ENCODE measurements around the gene SLC20A1.
A peak's percentile ranks its signal among the peaks of the same experiment; 100 is the strongest.
"Not testable (repeated sequence)": the region's sequence is repeated elsewhere in the genome, so short reads cannot be mapped to it uniquely, and the experiment has no call there.

SLC20A1 gene

DNA sequence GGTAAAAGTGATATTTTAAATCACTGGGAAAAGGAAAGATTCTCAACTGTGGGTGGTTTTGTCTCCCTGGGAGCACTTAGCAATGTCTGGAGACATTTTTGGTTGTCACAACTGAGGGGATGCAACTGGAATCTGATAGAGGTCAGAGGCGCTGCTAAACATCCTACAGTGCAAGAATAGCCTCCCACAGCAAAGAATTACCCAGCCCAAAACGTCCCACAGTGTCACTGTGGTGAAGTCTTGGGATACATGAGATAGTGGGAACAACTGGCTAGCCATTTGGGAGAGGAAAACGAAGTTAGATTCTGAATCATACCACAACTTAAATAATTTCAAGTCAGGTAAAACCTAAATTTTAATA is 38.7 kb downstream of the SLC20A1 start:
- no peak for DNase-seq

DNA sequence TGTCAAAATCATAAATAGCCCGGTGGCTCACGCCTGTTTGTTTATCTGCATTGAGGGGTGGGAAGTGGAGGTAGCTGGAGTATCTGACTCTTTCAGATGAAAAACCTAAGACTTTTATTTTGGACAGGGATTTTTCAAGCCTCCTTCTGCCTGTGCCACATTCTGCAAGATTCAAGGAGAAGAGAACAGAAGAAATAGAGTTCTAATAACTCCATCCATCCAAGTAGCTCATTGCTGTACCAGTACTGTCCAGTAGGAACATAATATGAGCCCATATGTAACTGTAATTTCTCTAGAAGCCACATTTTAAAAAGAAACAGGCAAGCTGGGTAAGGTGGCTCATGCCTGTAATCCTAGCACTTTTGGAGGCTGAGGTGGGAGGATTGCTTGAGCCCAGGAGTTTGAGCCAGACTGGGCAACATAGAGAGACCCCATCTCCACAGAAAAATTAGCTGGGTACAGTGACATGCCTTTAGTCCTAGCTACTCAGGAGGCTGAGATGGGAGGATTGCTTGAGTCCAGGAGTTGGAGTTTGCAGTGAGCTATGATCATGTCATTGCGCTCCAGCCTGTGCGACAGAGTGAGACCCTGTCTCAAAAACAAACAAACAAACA is 39.6 kb downstream of the SLC20A1 start:
- DNase-seq: no peak

DNA sequence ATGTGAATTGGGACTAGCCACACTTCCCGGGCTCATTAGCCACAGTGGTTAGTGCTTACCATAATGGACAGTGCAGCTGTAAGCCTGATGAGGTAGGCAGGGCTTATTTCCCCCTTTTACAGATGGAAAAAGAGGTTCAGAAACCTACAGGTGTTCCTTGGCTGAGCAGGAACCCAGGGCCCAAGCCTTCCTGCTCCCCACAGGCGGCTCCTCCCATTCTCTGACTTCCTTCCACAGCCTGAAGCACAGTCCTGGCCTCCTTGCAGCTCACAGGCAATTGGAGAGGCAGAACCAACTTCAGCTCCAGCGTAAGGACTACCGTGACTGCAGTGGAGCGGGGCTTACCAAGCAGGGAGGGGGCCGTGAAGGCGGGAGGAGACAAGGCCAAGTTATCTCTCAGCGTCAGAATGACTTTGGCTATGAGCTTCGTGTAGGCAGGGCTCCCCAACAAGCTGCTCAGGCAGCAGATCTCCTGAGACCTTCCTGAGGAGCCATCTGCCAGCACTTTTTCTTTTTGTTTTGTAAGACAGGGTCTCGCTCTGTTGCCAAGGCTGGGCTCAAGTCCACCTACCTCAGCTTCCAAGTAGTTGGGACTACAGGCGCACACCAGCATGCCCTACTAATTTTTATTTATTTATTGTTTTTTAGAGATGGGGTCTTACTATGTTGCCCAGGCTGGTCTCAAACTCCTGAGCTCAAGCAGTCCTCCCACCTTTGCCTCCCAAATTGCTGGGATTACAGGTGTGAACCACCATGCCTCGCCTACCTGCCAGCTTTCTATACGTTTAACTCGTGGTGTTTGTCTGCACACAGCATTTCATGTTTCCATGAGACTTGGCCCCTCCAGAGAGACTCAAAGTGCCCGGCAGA is 40.8 kb downstream of the SLC20A1 start:
- DNase-seq: no peak

DNA sequence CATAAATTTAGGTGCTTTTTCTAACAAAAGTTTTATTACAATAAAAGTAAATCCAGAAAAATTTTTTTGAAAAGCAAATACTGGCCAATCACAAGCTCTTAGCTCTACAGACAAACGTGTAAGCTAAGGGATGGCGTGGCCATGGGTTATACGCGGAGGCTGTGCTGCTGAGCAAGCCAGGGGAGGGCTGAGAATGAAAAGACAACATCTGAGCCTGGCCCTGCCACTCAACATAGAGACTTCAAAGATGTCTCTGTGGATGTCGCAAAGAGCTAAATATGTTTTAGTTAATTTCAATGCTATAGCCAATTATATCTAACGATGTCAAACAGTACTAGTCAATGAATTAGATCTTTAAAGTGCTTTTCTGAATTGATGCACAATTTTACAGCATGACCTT is 41.8 kb downstream of the SLC20A1 start:
- no peak for DNase-seq

DNA sequence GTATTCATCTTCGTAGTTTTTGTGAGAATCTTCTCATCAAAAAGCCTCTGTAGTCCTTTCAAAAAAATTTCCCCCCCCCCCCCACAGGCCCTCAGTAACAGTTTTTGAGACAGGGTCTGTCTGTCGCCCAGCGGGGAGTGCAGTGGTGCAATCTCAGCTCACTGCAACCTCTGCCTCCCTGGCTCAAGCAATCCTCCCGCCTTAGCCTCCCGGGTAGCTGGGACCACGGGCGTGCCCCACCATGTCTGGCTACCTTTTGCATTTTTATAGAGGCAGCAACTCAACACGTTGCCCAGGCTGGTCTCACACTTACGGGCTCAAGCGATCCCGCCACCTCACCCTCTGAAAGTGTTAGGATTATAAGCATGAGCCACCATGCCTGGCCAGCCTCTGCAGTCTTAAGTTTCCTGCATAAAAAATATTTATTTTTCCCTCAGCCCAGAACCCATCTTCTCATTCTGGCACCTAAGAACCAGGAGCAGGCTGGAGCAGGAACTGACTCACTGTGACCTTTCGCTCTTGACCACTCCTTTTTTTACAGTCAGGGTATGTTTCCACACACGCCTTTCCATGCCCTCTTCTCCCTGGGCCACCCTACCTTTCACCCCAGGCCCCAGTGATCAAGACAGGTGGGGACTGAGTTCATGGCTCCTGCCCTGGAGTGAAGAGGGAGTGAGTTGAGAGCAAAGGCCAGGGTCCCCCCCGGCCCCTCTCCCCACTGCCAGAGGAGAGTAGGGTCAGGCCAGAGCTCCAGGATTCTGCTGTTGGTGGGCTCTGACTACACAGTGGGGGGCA is 42.5 kb downstream of the SLC20A1 start:
- no peak for DNase-seq

DNA sequence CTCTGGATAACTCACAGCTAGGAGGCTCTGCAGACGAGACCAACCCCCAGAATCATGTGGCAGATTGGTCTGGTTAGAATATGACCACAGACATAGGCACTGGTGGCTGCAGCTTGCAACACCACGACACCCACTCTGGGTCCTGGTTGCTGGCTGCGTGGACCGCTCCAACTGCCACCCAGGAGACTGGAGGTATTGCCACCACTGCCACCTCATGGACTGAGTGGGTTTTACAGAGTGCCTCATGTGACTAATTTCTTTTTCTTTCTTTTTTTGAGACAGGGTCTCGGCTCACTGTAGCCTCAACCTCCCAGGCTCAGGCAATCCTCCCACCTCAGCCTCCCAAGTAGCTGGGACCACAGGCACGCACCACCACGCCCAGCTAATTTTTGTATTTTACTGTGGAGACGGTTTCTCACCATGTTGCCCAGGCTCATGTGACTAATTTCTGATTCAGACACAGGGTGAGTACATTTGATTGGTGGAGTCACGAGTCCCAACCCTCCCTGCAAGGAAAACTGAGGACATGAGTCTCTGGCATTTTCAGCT is 45.2 kb downstream of the SLC20A1 start:
- peak; percentile 9 for DNase-seq

DNA sequence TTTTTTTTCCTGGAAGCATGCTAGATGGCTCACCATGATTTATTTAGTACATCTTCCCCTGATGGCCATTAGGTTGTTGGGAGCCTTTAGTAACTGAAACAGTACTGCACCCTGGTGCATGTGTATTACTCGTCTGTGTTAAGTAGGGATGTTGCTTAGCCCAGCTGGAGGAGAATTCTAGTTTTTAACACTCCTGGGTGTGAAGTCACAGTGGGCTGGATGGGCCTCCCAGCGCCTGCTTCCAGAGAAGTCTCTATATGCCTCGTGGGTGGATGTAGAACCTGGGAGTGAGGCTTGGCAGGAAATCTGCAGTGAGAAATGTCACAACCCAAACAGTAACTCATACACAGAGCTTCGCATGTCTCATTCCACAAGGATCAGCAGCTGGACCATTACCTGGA is 46.1 kb downstream of the SLC20A1 start:
- DNase-seq: no peak

DNA sequence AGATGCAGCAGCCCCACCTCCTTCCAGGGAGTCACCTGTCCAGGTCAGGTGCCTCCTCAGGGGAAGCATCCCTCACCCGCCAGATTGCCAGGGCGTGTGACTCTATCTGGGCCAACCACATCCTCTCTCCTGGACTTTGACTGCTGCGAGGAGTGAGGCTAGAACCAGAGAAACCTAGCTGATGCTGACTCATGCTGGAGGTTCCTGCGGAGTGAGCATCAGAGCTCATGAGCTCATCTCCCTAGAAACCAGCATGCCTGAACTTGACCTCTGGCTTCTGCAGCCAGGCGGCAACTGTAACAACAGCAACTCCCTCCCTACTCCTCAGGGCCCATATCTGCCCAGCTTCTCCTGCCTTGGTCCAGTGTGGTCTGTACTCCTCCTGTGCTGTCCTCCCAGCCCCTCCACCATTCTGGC is 46.8 kb downstream of the SLC20A1 start:
- peak; percentile 92 for DNase-seq

DNA sequence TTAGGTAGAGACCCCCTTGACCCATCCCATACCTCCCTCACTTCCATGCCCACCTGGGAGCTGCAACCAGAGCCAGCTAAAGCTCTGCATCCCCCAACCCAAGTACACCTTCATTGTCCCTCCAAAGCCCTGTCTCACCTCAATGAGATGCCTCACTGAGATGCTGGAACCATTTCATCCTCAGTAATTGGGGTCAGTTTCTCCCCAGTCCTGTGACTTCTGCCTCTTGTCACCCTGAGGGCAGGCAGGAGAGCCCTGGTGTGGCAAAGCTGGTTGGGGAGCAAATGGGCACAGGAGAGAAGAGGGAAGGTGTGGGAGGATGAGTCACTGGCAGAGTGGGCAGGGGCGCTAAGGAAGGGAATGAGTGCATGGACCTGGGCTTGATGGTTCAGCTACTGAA is 47.2 kb downstream of the SLC20A1 start:
- no peak for DNase-seq

DNA sequence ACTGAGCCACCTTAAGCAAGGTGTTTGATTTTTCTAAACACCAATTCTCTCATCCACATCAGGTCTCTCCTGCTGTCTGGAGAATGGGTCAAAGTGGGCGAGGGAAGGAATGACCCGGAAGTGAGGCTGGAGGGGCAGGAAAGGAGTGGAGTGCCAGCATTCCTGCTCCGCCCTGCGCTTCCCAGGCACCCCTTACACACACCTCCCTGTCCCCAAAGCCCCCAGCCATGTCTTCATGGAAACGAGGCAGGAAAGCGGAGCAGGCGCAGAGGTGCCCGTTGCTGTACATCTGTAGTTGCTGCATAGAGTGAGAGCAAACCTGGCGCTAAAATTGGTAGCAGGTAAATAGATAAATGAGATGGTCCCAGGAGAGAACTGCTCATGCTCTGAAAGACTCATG is 47.9 kb downstream of the SLC20A1 start:
- DNase-seq: no peak

DNA sequence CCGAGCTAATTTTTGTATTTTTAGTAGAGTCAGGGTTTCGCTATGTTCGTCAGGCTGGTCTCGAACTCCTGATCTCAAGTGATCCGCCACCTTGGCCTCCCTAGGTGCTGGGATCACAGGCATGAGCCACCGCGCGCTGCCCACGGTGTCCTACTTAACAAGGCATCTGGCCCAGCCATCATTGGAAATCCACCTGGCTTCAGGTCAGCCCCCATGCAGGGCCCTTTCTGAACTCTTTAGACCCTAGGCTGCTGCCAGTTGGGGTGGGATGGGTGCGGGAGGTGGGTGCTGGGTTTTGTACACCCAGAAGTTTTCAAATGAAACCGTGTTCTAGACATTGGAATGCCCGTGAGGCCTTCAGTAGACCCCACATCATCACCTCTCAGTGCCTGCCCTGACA is 48.4 kb downstream of the SLC20A1 start:
- DNase-seq: no peak

DNA sequence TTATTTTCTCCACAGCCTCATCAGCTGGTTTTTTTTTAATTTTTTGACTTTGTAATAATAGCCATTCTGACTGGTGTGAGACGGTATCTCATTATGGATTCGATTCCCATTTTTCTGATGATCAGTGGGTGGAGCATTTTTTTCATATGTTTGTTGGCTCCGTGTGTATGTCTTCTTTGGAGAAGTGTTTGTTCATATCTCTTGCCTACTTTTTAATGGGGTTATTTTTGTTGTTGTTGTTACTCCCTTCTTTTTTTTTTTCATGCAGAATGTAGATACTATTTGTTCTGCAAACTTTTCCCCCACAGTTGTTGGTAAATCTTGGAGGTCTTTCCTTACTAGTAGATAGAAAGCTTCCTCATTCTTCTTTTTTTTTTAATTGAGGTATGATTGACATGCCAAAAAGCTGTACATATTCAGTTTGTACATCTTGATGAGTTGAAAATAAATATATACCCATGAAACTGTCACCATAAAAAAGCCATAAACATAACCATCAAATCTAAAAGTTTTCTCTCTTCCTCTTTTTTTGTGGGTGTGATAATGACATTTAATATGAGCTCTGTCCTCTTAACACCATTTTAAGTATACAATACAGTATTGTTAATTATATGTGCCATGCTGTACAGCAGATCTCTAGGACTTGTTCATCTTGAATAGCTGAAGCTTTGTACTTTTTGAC is 53.2 kb downstream of the SLC20A1 start:
- DNase-seq: no peak

DNA sequence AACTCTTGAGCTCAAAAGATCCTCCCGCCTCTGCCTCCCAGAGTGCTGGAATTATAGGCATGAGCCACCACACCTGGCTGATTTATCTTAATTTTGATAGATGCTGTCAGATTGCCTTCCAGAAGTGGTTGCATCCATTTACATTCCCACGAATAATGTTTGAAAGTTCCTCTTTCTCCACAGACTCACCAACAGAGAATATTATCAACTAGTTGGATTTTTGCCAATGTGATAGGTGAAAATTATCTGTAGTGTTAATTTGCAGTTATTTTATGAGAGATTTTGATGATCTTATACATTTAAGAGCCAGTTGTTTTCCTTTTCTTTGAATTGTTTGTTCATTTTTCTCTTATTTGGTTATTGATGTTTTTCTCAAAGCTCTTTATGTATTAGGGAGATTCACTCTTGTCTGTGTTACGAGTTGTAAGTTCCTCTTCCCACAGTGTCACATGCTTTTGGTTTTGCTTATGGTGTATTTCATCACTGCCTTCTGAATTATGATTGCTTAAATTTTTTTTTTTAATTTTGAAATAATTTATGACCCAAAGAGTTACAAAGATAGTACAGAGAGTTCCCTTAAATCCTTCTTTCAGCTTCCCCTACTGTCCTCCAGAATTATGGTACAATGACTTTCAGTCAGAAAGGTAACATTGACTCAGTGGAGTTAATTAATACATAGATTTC is 54.4 kb downstream of the SLC20A1 start:
- DNase-seq: no peak

DNA sequence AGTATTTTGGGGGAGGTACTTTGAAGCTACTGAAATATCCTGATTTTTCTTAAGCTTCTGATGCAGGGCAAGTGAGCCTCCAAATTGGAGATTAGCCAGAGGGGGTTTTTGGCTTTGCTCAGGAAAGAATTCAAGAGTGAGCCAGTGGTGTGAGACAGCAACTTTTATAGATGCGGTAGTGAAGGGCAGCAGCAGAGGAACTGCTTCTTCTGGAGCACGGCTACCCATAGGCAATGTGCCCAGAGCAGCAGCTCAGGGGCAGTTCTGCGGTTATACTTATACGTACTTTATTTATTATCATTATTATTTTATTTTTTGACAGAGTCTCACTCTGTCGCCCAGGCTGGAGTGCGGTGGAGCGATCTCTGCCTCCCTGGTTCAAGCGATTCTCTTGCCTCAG is 55.3 kb downstream of the SLC20A1 start:
- DNase-seq: no peak

DNA sequence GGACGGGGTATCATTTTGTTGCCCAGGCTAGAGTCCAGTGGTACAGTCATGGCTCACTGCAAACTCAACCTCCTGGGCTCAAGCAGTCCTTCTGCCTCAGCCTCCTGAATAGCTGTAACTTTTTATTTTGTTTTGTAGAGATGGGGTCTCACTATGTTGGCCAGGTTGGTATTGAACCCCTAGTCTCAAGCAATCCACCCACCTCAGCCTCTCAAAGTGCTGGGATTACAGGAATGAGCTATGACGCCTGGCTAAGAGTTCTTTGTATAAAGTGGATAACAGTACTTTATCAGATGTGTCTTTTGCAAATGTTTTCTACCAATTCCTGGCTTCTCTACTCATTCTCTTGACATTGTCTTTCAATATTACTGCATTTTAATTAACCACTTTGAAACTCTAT is 57.9 kb downstream of the SLC20A1 start:
- DNase-seq: no peak

DNA sequence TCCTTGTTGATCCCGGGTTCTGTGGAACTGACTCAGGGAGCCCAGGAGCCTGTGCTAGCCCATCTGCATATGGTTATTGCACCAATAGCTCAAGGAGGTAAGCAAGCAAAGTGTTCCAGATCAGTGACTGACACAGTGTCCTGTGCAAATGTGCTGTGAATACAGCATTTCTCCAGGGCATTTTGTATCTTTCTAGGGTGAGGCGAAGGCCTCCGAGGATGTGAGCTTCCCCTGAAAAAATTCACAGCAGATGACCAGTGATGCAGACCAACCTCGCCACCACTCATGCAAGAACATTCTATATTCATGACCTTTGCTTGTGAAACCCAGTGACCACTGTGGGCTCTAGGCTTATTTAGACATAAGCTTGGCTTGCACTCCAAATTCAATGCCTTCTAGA is 59.8 kb downstream of the SLC20A1 start:
- no peak for DNase-seq

DNA sequence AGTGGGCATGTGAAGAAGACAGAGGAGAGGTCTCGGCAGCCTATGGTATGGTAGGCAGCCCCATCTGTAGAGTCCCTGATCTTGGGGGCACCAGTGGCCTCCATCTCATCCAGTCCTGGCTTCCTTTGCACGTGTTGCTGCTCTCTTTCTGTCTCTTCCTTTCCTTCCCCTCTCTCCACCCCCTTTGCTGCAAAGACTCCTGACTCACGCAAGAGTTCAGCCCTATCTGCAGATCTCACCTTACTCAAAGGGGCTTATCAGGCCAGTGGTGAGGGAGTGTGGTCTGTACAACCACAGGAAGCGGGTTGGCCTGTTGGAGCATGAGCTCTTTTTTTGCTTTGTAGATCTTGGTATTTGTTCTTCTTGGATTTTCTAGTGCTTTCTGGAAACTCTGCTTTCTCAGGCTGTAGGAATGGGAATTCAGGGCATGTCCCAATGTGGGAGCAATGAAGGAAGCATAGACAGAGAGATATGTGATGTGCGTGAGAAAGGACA is 60.5 kb downstream of the SLC20A1 start:
- no peak for DNase-seq

DNA sequence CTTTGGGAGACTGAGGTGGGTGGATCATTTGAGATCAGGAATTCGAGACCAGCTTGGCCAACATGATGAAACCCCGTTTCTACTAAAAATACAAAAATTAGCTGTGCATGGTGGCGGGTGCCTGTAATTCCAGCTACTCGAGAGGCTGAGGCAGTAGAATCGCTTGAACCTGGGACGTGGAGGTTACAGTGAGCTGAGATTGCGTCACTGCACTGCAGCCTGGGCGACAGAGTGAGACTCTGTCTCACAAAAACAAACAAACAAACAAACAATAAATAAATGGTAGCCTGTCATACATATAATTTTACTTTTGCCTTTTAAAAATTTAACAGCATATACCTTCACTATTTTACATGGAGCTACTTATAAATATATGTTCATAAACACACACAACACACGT is 61.2 kb downstream of the SLC20A1 start:
- DNase-seq: not testable (repeated sequence)

DNA sequence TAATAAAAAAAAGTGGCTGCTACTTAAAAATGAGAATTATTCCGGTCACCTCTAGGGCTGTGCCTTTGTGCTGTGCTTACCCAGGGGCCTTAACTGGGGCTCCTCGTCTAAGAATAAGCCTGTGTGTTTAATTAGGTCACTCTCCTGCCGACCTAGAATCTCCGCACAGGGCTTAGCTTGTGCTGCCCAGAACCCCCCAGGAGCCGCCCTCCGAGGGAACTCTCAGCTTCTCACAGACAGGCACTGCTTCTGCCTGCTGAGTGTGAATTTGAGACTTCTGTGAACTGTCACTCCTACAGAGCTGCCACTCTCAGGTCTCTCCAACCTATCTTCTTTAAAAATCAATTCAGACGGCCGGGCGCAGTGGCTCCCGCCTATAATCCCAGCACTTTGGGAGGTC is 63.2 kb downstream of the SLC20A1 start:
- no peak for DNase-seq

DNA sequence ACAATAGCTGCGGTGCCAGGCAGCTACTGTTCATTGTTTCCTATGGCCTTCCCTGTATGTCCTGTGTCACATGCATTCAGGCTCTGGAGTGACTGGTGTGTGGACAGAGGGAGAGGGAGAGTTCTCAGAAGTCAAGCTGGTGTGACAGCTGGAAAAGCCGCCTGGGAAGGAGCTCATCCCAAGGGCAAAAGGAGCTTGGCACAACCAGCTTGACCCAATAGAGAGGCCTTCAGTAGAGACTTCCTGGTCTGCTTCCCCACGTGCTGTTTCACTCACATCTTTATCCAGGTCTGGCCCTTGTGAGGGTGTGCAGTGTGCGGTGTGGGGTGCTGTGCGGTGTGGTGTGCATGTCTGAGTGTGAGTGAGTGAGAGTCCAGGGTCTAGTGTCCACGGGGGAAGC is 64.0 kb downstream of the SLC20A1 start:
- no peak for DNase-seq

DNA sequence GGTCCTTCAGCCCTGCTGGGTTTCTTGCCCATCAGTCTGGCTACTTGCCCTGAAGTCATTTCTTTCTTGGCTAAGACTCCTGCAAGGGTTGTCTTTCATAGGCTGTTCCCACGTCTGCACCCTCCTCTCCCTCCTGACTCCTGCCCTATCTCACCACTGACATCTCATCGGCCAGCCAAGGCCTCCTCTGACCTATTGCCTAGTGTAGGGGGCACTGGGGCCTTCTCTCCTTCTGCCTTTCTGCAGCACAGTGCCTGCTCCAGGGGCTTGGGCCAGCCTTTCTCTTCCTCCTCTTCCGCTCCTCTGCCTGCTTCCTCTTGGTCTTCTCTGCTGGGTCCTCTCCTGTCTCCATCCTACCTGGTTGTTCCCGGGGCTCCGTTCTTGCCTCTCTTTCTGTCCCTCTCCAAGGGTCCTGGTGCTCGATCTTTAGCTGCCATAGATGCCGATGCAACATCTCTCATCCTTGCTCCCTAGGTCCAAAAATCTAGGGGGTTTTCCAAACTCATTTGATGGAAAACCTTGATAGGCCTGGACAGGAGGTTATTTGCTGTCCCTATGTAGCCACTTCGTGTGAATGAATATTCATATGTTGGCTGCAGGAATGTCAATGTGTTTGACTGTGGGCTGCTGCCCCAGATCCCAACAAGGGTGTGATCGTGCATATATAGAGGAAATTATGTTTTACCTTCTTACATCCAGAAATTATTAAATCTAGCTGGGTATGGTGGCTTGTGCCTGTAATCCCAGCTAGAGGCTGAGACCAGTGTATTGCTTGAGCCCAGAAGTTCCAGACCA is 65.4 kb downstream of the SLC20A1 start:
- DNase-seq: no peak

All from NCI-H510A treated with DMSO at 0.1 percent for 48 hours (cell line).